PC-9 (cell line): ENCODE data around the gene KLHL10.

Source experiments
- EZH2 ChIP-seq: fragments of 200-600 bp; sonication (generic); IDR thresholded peaks from 2 replicates; pipeline ENCODE4 v1.8.0; 2017; ENCODE audit warnings: antibody characterized with exemption, low read depth
- TF ChIP-seq, protein P1 (sequence below): fragments of 200-600 bp; sonication (generic); conservative IDR thresholded peaks from 2 replicates; pipeline ENCODE4 v1.6.1; 2017; ENCODE audit warnings: mixed run types, antibody characterized with exemption, mild to moderate bottlenecking, moderate library complexity

DNA sequence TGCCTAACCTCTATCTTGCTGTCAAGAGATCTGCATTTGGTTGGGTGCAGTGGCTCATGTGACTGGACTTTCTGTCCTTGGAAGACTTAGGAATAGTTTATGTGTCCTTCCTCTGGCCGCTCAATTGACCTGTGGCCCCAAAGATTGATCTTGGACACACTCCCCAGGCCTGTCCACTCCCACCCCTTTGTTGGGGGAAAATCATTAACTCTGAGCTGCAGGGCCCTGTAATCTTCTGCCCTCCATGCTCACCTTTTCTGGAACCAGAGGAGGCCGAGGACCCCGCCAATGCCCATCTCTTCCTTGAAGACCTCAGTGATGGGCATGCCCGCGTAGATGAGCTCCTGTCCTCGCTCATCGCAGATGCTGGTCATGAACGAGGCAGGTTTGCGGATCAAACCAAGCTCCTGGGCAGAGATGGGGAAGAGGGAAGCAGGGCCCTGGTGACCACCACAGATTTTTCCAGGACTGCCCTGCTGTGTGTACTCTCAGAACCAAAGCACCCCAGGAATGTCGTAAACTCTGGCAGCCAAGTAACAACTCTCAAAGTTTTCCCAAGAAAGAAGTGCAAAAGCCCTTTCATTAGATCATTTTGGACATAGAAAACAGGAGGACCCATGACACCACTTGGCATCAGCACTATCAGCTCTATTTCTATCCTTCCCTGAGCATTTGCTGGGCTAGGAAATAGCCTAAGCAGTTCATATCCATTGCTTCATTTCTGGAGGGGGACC lies 36.1 kb downstream of the KLHL10 start:
- TF ChIP-seq, protein P1, sequence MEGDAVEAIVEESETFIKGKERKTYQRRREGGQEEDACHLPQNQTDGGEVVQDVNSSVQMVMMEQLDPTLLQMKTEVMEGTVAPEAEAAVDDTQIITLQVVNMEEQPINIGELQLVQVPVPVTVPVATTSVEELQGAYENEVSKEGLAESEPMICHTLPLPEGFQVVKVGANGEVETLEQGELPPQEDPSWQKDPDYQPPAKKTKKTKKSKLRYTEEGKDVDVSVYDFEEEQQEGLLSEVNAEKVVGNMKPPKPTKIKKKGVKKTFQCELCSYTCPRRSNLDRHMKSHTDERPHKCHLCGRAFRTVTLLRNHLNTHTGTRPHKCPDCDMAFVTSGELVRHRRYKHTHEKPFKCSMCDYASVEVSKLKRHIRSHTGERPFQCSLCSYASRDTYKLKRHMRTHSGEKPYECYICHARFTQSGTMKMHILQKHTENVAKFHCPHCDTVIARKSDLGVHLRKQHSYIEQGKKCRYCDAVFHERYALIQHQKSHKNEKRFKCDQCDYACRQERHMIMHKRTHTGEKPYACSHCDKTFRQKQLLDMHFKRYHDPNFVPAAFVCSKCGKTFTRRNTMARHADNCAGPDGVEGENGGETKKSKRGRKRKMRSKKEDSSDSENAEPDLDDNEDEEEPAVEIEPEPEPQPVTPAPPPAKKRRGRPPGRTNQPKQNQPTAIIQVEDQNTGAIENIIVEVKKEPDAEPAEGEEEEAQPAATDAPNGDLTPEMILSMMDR = no peak
- TF ChIP-seq EZH2 = no peak
